ENCODE measurements around the gene SMIM33.

DNA sequence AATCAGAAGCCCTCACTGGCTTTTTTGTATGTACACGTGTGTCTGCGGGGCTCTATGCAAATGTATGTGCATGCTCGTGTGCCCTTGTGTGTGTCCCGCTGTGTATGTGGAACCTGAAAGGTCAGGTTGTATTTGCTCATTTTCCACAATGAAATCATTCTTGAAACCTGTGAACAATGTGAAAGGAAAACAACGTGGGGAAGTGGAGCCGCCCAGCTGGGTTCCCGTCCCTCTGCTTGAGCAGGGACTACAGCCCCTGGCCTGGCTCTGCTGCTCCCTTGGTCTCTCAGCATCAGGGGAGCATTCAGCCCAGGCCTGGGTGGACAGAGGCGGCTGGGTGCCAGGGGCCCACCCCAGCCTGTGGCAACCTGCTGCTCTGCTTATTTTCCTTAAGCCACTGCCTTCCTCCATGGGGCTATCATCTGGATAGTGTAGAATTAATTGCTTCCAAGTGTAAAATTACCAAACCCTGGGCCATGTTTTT lies 11.3 kb upstream of the SMIM33 start:
- TF ChIP-seq POLR2A (IDR thresholded peaks at IDR 0.05; ENCODE audit: low read depth, low read length) (no peak), POLR2AphosphoS5 (IDR thresholded peaks at IDR 0.05; ENCODE audit: low read depth, low read length) (no peak), SPI1 (IDR thresholded peaks at IDR 0.05; ENCODE audit: low read depth, low read length) (0 out of 2 replicates have a peak, but pooled peaks have one; percentile 49), PAX5 (IDR thresholded peaks at IDR 0.05; ENCODE audit: insufficient read depth, low read length, severe bottlenecking) (no peak)
